Peyer's patch (tissue), 4 donors: ENCODE data around the gene EFCAB10.
A peak's percentile ranks its signal among the peaks of the same experiment; 100 is the strongest.

Experiments
- POLR2A ChIP-seq, 2 donors: fragments of 450-650 bp; IDR thresholded peaks; one replicate each; pipeline ENCODE4 v1.5.1; 2017; ENCODE audit warnings: antibody characterized with exemption in 2 of 2, mild to moderate bottlenecking in 2 of 2, moderate library complexity in 2 of 2
- TF ChIP-seq, protein P1 (sequence below), 6 experiments: fragments of 450-650 bp in 4 of 6; fragments of 200-600 bp in 2 of 6; sonication (generic) in 1 of 6; IDR thresholded peaks; one replicate each; pipeline ENCODE4 v1.5.1; 2017 to 2019; ENCODE audit warnings: antibody characterized with exemption in 6 of 6, mild to moderate bottlenecking in 3 of 6, moderate library complexity in 1 of 6

GRCh38 chr7:105521717-105522463 is 59.4 kb downstream of the EFCAB10 start, which contains the start of gene PUS7:
- TF ChIP-seq, protein P1, sequence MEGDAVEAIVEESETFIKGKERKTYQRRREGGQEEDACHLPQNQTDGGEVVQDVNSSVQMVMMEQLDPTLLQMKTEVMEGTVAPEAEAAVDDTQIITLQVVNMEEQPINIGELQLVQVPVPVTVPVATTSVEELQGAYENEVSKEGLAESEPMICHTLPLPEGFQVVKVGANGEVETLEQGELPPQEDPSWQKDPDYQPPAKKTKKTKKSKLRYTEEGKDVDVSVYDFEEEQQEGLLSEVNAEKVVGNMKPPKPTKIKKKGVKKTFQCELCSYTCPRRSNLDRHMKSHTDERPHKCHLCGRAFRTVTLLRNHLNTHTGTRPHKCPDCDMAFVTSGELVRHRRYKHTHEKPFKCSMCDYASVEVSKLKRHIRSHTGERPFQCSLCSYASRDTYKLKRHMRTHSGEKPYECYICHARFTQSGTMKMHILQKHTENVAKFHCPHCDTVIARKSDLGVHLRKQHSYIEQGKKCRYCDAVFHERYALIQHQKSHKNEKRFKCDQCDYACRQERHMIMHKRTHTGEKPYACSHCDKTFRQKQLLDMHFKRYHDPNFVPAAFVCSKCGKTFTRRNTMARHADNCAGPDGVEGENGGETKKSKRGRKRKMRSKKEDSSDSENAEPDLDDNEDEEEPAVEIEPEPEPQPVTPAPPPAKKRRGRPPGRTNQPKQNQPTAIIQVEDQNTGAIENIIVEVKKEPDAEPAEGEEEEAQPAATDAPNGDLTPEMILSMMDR (IDR thresholded peaks at IDR 0.05), result peak in 1 of 6 experiments; percentile 16
- peak; percentile 43 to 56 for TF ChIP-seq POLR2A (IDR thresholded peaks at IDR 0.05)
